Measurements from ENCODE around the gene PCK2. TPM values are rescaled to one million over a fixed set of nuclear protein-coding genes. Genes with fewer than 3 reads are reported as not detected.

The PCK2 gene
- total RNA-seq, 1 experiment from 2014 or later = 106 TPM

DNA sequence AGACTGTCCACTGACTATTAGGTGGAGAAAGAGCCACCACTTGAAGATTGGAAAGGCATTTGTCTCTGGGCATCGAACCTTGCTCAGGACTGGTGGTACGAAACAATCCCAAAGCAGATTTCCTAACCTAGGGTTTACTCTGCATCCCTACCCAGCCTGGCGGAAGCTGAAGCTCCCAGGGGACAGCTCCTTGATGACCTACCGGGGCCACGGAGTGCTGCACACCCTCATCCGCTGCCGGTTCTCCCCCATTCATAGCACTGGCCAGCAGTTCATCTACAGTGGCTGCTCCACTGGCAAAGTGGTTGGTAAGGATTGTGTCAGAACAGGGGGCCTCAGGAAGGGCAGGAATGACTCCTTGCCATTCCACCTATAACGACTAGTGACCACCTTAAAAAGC lies 27.1 kb downstream of the PCK2 start:
- no peak for DNase-seq
- Histone ChIP-seq H3K27me3 (ENCODE audit: low read length) (no peaks in the 10 kb centered on the region), H3K9ac (ENCODE audit: low read length) (no peak overlapping the region), H3K36me3 (ENCODE audit: insufficient read depth, low read length) (peaks cover 26% of the 10 kb centered on the region), H3K79me2 (ENCODE audit: low read length) (peaks cover 8% of the 10 kb centered on the region), H3K4me1 (ENCODE audit: low read length) (peaks cover 18% of the 10 kb centered on the region), H3K9me3 (ENCODE audit: low read length) (no peaks in the 10 kb centered on the region), H3K27ac (ENCODE audit: low read length) (no peak overlapping the region), H3K9me2 (replicated peaks; ENCODE audit: insufficient read depth, low read length) (no peaks in the 10 kb centered on the region), H3K4me2 (ENCODE audit: low read depth, low read length, poor library complexity, severe bottlenecking) (no peak overlapping the region), H2AFZ (ENCODE audit: low read length) (no peak overlapping the region), H3K4me3 (ENCODE audit: low read length) (no peak overlapping the region), H4K20me1 (ENCODE audit: insufficient read depth, low read depth, low read length) (no peaks in the 10 kb centered on the region)

- Histone ChIP-seq H4K20me1 (ENCODE audit: insufficient read depth, low read depth, low read length) (no peaks in the 10 kb centered on the region), H3K4me3 (ENCODE audit: low read length) (no peak overlapping the region), H3K9me3 (ENCODE audit: low read length) (no peaks in the 10 kb centered on the region), H3K4me1 (ENCODE audit: low read length) (peaks cover 13% of the 10 kb centered on the region), H3K27ac (ENCODE audit: low read length) (no peak overlapping the region), H3K4me2 (ENCODE audit: low read depth, low read length, poor library complexity, severe bottlenecking) (no peak overlapping the region), H3K27me3 (ENCODE audit: low read length) (no peaks in the 10 kb centered on the region), H3K36me3 (ENCODE audit: insufficient read depth, low read length) (peaks cover 26% of the 10 kb centered on the region), H3K9me2 (replicated peaks; ENCODE audit: insufficient read depth, low read length) (no peaks in the 10 kb centered on the region), H2AFZ (ENCODE audit: low read length) (no peak overlapping the region), H3K79me2 (ENCODE audit: low read length) (no peaks in the 10 kb centered on the region), H3K9ac (ENCODE audit: low read length) (no peak overlapping the region)
- no peak for DNase-seq
These were observed 28.3 kb downstream of the PCK2 start for GRCh38 chr14:24122416-24122815.

- Histone ChIP-seq H3K36me3 (ENCODE audit: insufficient read depth, low read length) (peaks cover 21% of the 10 kb centered on the region), H3K27ac (ENCODE audit: low read length) (no peak overlapping the region), H3K4me2 (ENCODE audit: low read depth, low read length, poor library complexity, severe bottlenecking) (no peak overlapping the region)
These were observed 28.8 kb downstream of the PCK2 start for GRCh38 chr14:24122898-24123297.

GRCh38 chr14:24123424-24124417 lies 29.6 kb downstream of the PCK2 start:
- Histone ChIP-seq H2AFZ (ENCODE audit: low read length) (no peak overlapping the region), H3K9me2 (replicated peaks; ENCODE audit: insufficient read depth, low read length) (no peaks in the 10 kb centered on the region), H3K4me1 (ENCODE audit: low read length) (peaks cover 13% of the 10 kb centered on the region), H4K20me1 (ENCODE audit: insufficient read depth, low read depth, low read length) (no peaks in the 10 kb centered on the region), H3K36me3 (ENCODE audit: insufficient read depth, low read length) (peaks cover 18% of the 10 kb centered on the region), H3K9ac (ENCODE audit: low read length) (no peak overlapping the region), H3K27ac (ENCODE audit: low read length) (no peak overlapping the region), H3K27me3 (ENCODE audit: low read length) (no peaks in the 10 kb centered on the region), H3K4me2 (ENCODE audit: low read depth, low read length, poor library complexity, severe bottlenecking) (no peak overlapping the region), H3K79me2 (ENCODE audit: low read length) (no peaks in the 10 kb centered on the region), H3K9me3 (ENCODE audit: low read length) (no peaks in the 10 kb centered on the region), H3K4me3 (ENCODE audit: low read length) (no peak overlapping the region)
- no peak for DNase-seq

More at GRCh38 chr14:24122898-24123297, 28.8 kb downstream of the PCK2 start:
- Histone ChIP-seq H3K27me3 (ENCODE audit: low read length) (no peaks in the 10 kb centered on the region), H3K4me1 (ENCODE audit: low read length) (peaks cover 13% of the 10 kb centered on the region), H3K9me2 (replicated peaks; ENCODE audit: insufficient read depth, low read length) (no peaks in the 10 kb centered on the region), H3K9ac (ENCODE audit: low read length) (no peak overlapping the region), H3K4me3 (ENCODE audit: low read length) (no peak overlapping the region), H2AFZ (ENCODE audit: low read length) (no peak overlapping the region), H4K20me1 (ENCODE audit: insufficient read depth, low read depth, low read length) (no peaks in the 10 kb centered on the region), H3K79me2 (ENCODE audit: low read length) (no peaks in the 10 kb centered on the region), H3K9me3 (ENCODE audit: low read length) (no peaks in the 10 kb centered on the region)
- no peak for DNase-seq

GRCh38 chr14:24126939-24127338 lies 32.8 kb downstream of the PCK2 start:
- no peak for DNase-seq
- peaks cover 13% of the 10 kb centered on the region for H3K4me1 ChIP-seq (ENCODE audit: low read length)
- H3K4me2 ChIP-seq (ENCODE audit: low read depth, low read length, poor library complexity, severe bottlenecking) = no peak overlapping the region
- H3K27me3 ChIP-seq (ENCODE audit: low read length) = no peaks in the 10 kb centered on the region
- no peak overlapping the region for H3K9ac ChIP-seq (ENCODE audit: low read length)
- H2AFZ ChIP-seq (ENCODE audit: low read length) = no peak overlapping the region
- H3K9me3 ChIP-seq (ENCODE audit: low read length) = no peaks in the 10 kb centered on the region
- no peak overlapping the region for H3K4me3 ChIP-seq (ENCODE audit: low read length)
- H3K9me2 ChIP-seq (replicated peaks; ENCODE audit: insufficient read depth, low read length) = no peaks in the 10 kb centered on the region
- H3K36me3 ChIP-seq (ENCODE audit: insufficient read depth, low read length) = peaks cover 5% of the 10 kb centered on the region; the same call in 1 of the 2 replicates
- H3K27ac ChIP-seq (ENCODE audit: low read length) = no peak overlapping the region
- H4K20me1 ChIP-seq (ENCODE audit: insufficient read depth, low read depth, low read length) = no peaks in the 10 kb centered on the region
- no peaks in the 10 kb centered on the region for H3K79me2 ChIP-seq (ENCODE audit: low read length)

- no peaks in the 10 kb centered on the region for H3K9me2 ChIP-seq (replicated peaks; ENCODE audit: insufficient read depth, low read length)
- H3K4me1 ChIP-seq (ENCODE audit: low read length) = peaks cover 8% of the 10 kb centered on the region
- H3K9me3 ChIP-seq (ENCODE audit: low read length) = no peaks in the 10 kb centered on the region
- H3K4me2 ChIP-seq (ENCODE audit: low read depth, low read length, poor library complexity, severe bottlenecking) = no peak overlapping the region
- DNase-seq = no peak
- H3K9ac ChIP-seq (ENCODE audit: low read length) = no peak overlapping the region
- H3K27ac ChIP-seq (ENCODE audit: low read length) = no peak overlapping the region
- H4K20me1 ChIP-seq (ENCODE audit: insufficient read depth, low read depth, low read length) = no peaks in the 10 kb centered on the region
- H3K79me2 ChIP-seq (ENCODE audit: low read length) = no peaks in the 10 kb centered on the region
- H3K36me3 ChIP-seq (ENCODE audit: insufficient read depth, low read length) = peaks cover 2% of the 10 kb centered on the region; the same call in 1 of the 2 replicates
- no peak overlapping the region for H2AFZ ChIP-seq (ENCODE audit: low read length)
- H3K27me3 ChIP-seq (ENCODE audit: low read length) = no peaks in the 10 kb centered on the region
- no peak overlapping the region for H3K4me3 ChIP-seq (ENCODE audit: low read length)
These were observed 33.6 kb downstream of the PCK2 start for GRCh38 chr14:24127673-24128072.

DNA sequence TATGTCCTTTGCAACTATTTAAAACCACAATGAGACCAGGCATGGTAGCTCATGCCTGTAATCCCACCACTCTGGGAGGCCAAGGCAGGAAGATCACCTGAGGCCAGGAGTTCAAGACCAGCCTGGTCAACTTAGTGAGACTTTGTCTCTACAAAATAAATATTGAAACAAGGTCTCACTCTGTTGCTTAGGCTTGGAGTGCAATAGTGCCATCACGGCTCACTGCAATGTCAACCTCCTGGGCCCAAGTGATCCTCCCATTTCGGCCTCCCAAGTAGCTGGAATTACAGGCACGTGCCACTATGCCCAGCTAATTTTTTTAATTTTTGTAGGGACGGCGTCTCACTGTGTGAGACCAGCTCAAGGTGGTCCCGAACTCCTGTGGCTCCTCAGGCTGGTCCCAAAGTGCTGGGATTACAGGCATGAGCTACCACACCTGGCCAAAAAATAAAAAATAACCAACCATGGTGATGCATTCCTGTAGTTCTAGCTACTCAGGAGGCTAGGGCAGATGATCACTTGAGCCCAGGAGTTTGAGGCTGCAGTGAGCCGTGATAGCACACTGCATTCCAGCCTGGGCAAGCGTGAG lies 35.4 kb downstream of the PCK2 start:
- Histone ChIP-seq H4K20me1 (ENCODE audit: insufficient read depth, low read depth, low read length) (no peaks in the 10 kb centered on the region), H3K9ac (ENCODE audit: low read length) (no peak overlapping the region), H3K79me2 (ENCODE audit: low read length) (no peaks in the 10 kb centered on the region), H3K9me2 (replicated peaks; ENCODE audit: insufficient read depth, low read length) (no peaks in the 10 kb centered on the region), H3K27me3 (ENCODE audit: low read length) (no peaks in the 10 kb centered on the region), H3K4me1 (ENCODE audit: low read length) (no peaks in the 10 kb centered on the region), H3K36me3 (ENCODE audit: insufficient read depth, low read length) (no peaks in the 10 kb centered on the region), H3K27ac (ENCODE audit: low read length) (no peak overlapping the region), H2AFZ (ENCODE audit: low read length) (no peak overlapping the region), H3K4me2 (ENCODE audit: low read depth, low read length, poor library complexity, severe bottlenecking) (no peak overlapping the region), H3K4me3 (ENCODE audit: low read length) (no peak overlapping the region), H3K9me3 (ENCODE audit: low read length) (no peaks in the 10 kb centered on the region)
- no peak for DNase-seq

GRCh38 chr14:24130380-24130716 lies 36.2 kb downstream of the PCK2 start, which contains the start of gene FITM1:
Gene FITM1 (plus strand): TSS chr14:24130659. CDS start chr14:24131564, 905 bp downstream.
- H3K27ac ChIP-seq (ENCODE audit: low read length) = no peak within 1 kb of the TSS
- no peaks in the 10 kb centered on the region for H3K9me2 ChIP-seq (replicated peaks; ENCODE audit: insufficient read depth, low read length)
- H3K27me3 ChIP-seq (ENCODE audit: low read length) = no peaks in the 10 kb centered on the region
- H4K20me1 ChIP-seq (ENCODE audit: insufficient read depth, low read depth, low read length) = no peaks in the 10 kb centered on the region
- no peaks in the 10 kb centered on the region for H3K79me2 ChIP-seq (ENCODE audit: low read length)
- no peaks in the 10 kb centered on the region for H3K9me3 ChIP-seq (ENCODE audit: low read length)
- H3K4me2 ChIP-seq (ENCODE audit: low read depth, low read length, poor library complexity, severe bottlenecking) = no peak within 1 kb of the TSS
- H3K36me3 ChIP-seq (ENCODE audit: insufficient read depth, low read length) = no peaks in the 10 kb centered on the region
- no peak for DNase-seq
- H3K4me1 ChIP-seq (ENCODE audit: low read length) = peaks cover 4% of the 10 kb centered on the region
- H3K9ac ChIP-seq (ENCODE audit: low read length) = no peak within 1 kb of the TSS
- no peak within 1 kb of the TSS for H3K4me3 ChIP-seq (ENCODE audit: low read length)
- no peak within 1 kb of the TSS for H2AFZ ChIP-seq (ENCODE audit: low read length)

Measured in Karpas-422 (cell line).